HCT116 (cell line): Measurements from ENCODE around the gene C1S. TPM values are rescaled to one million over a fixed set of nuclear protein-coding genes. Genes with fewer than 3 reads are reported as not detected.

ENCODE experiments used
- ATAC-seq: fragments of 200-7000 bp; cut with Tn5 transposase; 2 replicates; pipeline ENCODE4 v1.9.1; 2020; ENCODE audit warnings: mild to moderate bottlenecking, moderate library complexity
- BruUV-seq: library from RNA; stranded (reverse); fragments of 400-500 nt; replicated peaks from 2 replicates; lab custom pipeline; 2021; lab: Mats Ljungman, UMichigan
- CTCF ChIA-PET: fragments of 300-600 bp; sonication (Branson Sonifier 250); formaldehyde crosslinking; loops from one replicate; lab custom pipeline; 2021; ENCODE audit warnings: antibody characterized with exemption; lab: Charles Lee
- POLR2A ChIA-PET: fragments of 300-600, 350-600 bp; sonication (Branson Sonifier 250); formaldehyde crosslinking; loops from one replicate; lab custom pipeline; 2021; ENCODE audit warnings: antibody characterized with exemption; lab: Charles Lee
- RAD21 ChIA-PET, 2 experiments: fragments of 300-600 bp; sonication (Branson Sonifier 250); formaldehyde crosslinking; loops; one replicate each; lab custom pipeline; 2023; ENCODE audit warnings: low total read pairs in 2 of 2; ENCODE audit not compliant: uncharacterized antibody in 2 of 2, unreplicated experiment in 2 of 2, low non-redundant PET in 1 of 2; lab: Charles Lee
- DNase-seq: peaks from one replicate; pipeline ENCODE4 v3.0.0-alpha.2; 2010; ENCODE audit warnings: low read depth, low spot score
- H2AFZ ChIP-seq: fragments of 200-600 bp; shearing (Covaris generic), sonication (generic); 2 replicates; pipeline ENCODE4 v1.6.1; 2017; ENCODE audit warnings: low read depth, mixed run types, mixed read lengths, antibody characterized with exemption, low read length; ENCODE audit not compliant: poor library complexity, severe bottlenecking
- H3K27ac ChIP-seq: 2 replicates; pipeline ENCODE4 v1.5.1; 2012; ENCODE audit warnings: low read depth, low read length
- H3K27me3 ChIP-seq: fragments of 200-600 bp; sonication (generic); 2 replicates; pipeline ENCODE4 v1.6.1; 2016; ENCODE audit warnings: mixed run types, low read length, mixed read lengths; ENCODE audit not compliant: insufficient read depth
- H3K36me3 ChIP-seq, 2 experiments: fragments of 200-500 bp in 1 of 2; fragments of 200-600 bp in 1 of 2; sonication (Bioruptor generic) in 1 of 2; sonication (generic) in 1 of 2; 2 replicates each; pipeline versions ENCODE4 v1.5.1 to v1.6.1; 2014 to 2016; ENCODE audit warnings: low read length in 2 of 2, inconsistent platforms in 1 of 2, mixed read lengths in 1 of 2, mixed run types in 1 of 2; ENCODE audit not compliant: insufficient read depth in 2 of 2, control insufficient read depth in 1 of 2
- H3K4me1 ChIP-seq, 2 experiments: fragments of 200-600 bp in 1 of 2; sonication (generic) in 1 of 2; 2 replicates each; pipeline versions ENCODE4 v1.5.1 to v1.6.1; 2012 to 2017; ENCODE audit warnings: low read length in 2 of 2, inconsistent platforms in 1 of 2, mild to moderate bottlenecking in 1 of 2, mixed read lengths in 1 of 2, mixed run types in 1 of 2, moderate library complexity in 1 of 2; ENCODE audit not compliant: insufficient read depth in 2 of 2, control insufficient read depth in 1 of 2
- H3K4me2 ChIP-seq: fragments of 200-600 bp; sonication (generic); 2 replicates; pipeline ENCODE4 v1.6.1; 2017; ENCODE audit warnings: mixed run types, low read length, mixed read lengths
- H3K4me3 ChIP-seq, 2 experiments: fragments of 200-600 bp in 1 of 2; sonication (generic) in 1 of 2; replicated peaks in 1 of 2; 2 replicates each; pipeline ENCODE4 v1.5.1; 2011 to 2016; ENCODE audit warnings: low read length in 2 of 2, control low read depth in 1 of 2, low read depth in 1 of 2, mild to moderate bottlenecking in 1 of 2, mixed read lengths in 1 of 2, mixed run types in 1 of 2
- H3K79me2 ChIP-seq: fragments of 200-600 bp; sonication (generic); 2 replicates; pipeline ENCODE4 v1.6.1; 2017; ENCODE audit warnings: mild to moderate bottlenecking, mixed run types, low read length, moderate library complexity, mixed read lengths; ENCODE audit not compliant: insufficient read depth
- H3K9ac ChIP-seq: fragments of 200-600 bp; sonication (generic); 2 replicates; pipeline ENCODE4 v1.6.1; 2016; ENCODE audit warnings: low read length, mixed read lengths
- H3K9me2 ChIP-seq: fragments of 200-600 bp; sonication (generic), shearing (Covaris generic); 2 replicates; pipeline ENCODE4 v1.6.1; 2017; ENCODE audit warnings: mixed run types, mild to moderate bottlenecking, moderate library complexity; ENCODE audit not compliant: insufficient read depth
- H3K9me3 ChIP-seq, 2 experiments: fragments of 200-500 bp in 1 of 2; fragments of 200-600 bp in 1 of 2; sonication (Bioruptor generic) in 1 of 2; sonication (generic) in 1 of 2; 2 replicates each; pipeline ENCODE4 v1.6.1; 2014 to 2017; ENCODE audit warnings: low read length in 2 of 2, mixed read lengths in 2 of 2, inconsistent platforms in 1 of 2, low read depth in 1 of 2, mild to moderate bottlenecking in 1 of 2, mixed run types in 1 of 2, moderate library complexity in 1 of 2; ENCODE audit not compliant: control insufficient read depth in 1 of 2, insufficient read depth in 1 of 2
- H4K20me1 ChIP-seq: fragments of 200-600 bp; sonication (generic), shearing (Covaris generic); 2 replicates; pipeline ENCODE4 v1.6.1; 2017; ENCODE audit warnings: mixed run types, mild to moderate bottlenecking, moderate library complexity; ENCODE audit not compliant: insufficient read depth
- ATF3 ChIP-seq: IDR thresholded peaks from 2 replicates; pipeline ENCODE4 v1.6.1; 2012
- CBX3 ChIP-seq: IDR thresholded peaks from 2 replicates; pipeline ENCODE4 v1.6.1; 2012; ENCODE audit warnings: low read depth
- CEBPB ChIP-seq: IDR thresholded peaks from 2 replicates; pipeline ENCODE4 v1.6.1; 2012; ENCODE audit warnings: low read depth
- ELF1 ChIP-seq: IDR thresholded peaks from 2 replicates; pipeline ENCODE4 v1.6.1; 2012; ENCODE audit warnings: low read depth, borderline replicate concordance
- EZH2phosphoT487 ChIP-seq: fragments of 200-600 bp; IDR thresholded peaks from 2 replicates; pipeline ENCODE4 v1.6.1; 2018; ENCODE audit warnings: antibody characterized with exemption, borderline replicate concordance
- FOSL1 ChIP-seq: IDR thresholded peaks from 2 replicates; pipeline ENCODE4 v1.6.1; 2012; ENCODE audit warnings: low read depth
- JUND ChIP-seq: IDR thresholded peaks from 2 replicates; pipeline ENCODE4 v1.6.1; 2012
- MAX ChIP-seq: IDR thresholded peaks from 2 replicates; pipeline ENCODE4 v1.6.1; 2012
- POLR2A ChIP-seq: IDR thresholded peaks from 2 replicates; pipeline ENCODE4 v1.7.0; 2011; ENCODE audit warnings: borderline replicate concordance; ENCODE audit not compliant: insufficient read depth, insufficient read length; ENCODE audit errors: extremely low read depth
- POLR2AphosphoS5 ChIP-seq: IDR thresholded peaks from 2 replicates; pipeline ENCODE4 v1.6.1; 2011; ENCODE audit warnings: mild to moderate bottlenecking, low read depth, low read length, moderate library complexity
- RAD21 ChIP-seq: IDR thresholded peaks from 2 replicates; pipeline ENCODE4 v1.6.1; 2012; ENCODE audit warnings: low read depth, mild to moderate bottlenecking
- REST ChIP-seq: IDR thresholded peaks from 2 replicates; pipeline ENCODE4 v1.6.1; 2012; ENCODE audit warnings: low read depth
- SIN3A ChIP-seq: IDR thresholded peaks from 2 replicates; pipeline ENCODE4 v1.6.1; 2012; ENCODE audit warnings: low read depth
- SP1 ChIP-seq: IDR thresholded peaks from 2 replicates; pipeline ENCODE4 v1.6.1; 2012; ENCODE audit warnings: low read depth
- SRF ChIP-seq: IDR thresholded peaks from 2 replicates; pipeline ENCODE4 v1.6.1; 2012; ENCODE audit warnings: low read depth
- TCF7L2 ChIP-seq: IDR thresholded peaks from 2 replicates; pipeline ENCODE4 v1.7.0; 2011; ENCODE audit warnings: borderline replicate concordance, inconsistent platforms; ENCODE audit not compliant: insufficient read depth, insufficient read length; ENCODE audit errors: extremely low read depth
- YY1 ChIP-seq: IDR thresholded peaks from 2 replicates; pipeline ENCODE4 v1.6.1; 2011; ENCODE audit warnings: low read length, low read depth, moderate library complexity, mild to moderate bottlenecking; ENCODE audit not compliant: insufficient replicate concordance; ENCODE audit errors: extremely low read depth
- ZBTB33 ChIP-seq: IDR thresholded peaks from 2 replicates; pipeline ENCODE4 v1.6.1; 2011; ENCODE audit warnings: mild to moderate bottlenecking, low read length, moderate library complexity; ENCODE audit not compliant: insufficient replicate concordance; ENCODE audit errors: extremely low read depth
- ZFX ChIP-seq: fragments of 450-650 bp; IDR thresholded peaks from 2 replicates; pipeline ENCODE4 v1.6.1; 2017
- ZNF274 ChIP-seq: fragments of 200-500 bp; sonication (Bioruptor generic); IDR thresholded peaks from 2 replicates; pipeline ENCODE4 v1.6.1; 2014; ENCODE audit warnings: mild to moderate bottlenecking, low read depth, low read length, inconsistent platforms
- intact Hi-C: fragments of 100-400 bp; cut with micrococcal nuclease; formaldehyde crosslinking; loops from 2 replicates; pipeline ENCODE4 v1.10.0; 2022
- total RNA-seq: library from RNA; stranded (reverse); gene quantifications from one replicate; pipeline ENCODE4 v1.2.1, GENCODE V29; 2021; ENCODE audit not compliant: unreplicated experiment

Gene C1S
- total RNA-seq, 1 experiment from 2014 or later = 2.4 TPM

- Histone ChIP-seq H2AFZ (peak within 1 kb of the TSS; percentile 12), H3K9me2 (no peaks in the 10 kb centered on the region), H3K4me1 (peaks cover 14 to 32% of the 10 kb centered on the region in 2 experiments), H3K9me3 (no peaks in the 10 kb centered on the region), H3K4me2 (peak within 1 kb of the TSS; percentile 93), H4K20me1 (no peaks in the 10 kb centered on the region), H3K9ac (peak within 1 kb of the TSS; percentile 88), H3K4me3 (peak within 1 kb of the TSS; percentile 89 to 96), H3K36me3 (peaks cover 4 to 9% of the 10 kb centered on the region in 2 experiments; a peak in 2 of 4 replicates), H3K79me2 (peaks cover 43% of the 10 kb centered on the region), H3K27me3 (no peaks in the 10 kb centered on the region), H3K27ac (peak within 1 kb of the TSS; percentile 93)
- ChIA-PET POLR2A (interaction anchor here (0.8 to 2.9 kb wide), 10 partner anchors 8 to 90 kb away, joined by 3 to 17 read pairs (median 4); partner anchors contain the start of genes C12orf57, C1RL and RNU7-1), CTCF (interaction anchor here (0.8 to 1.9 kb wide), 8 partner anchors 9 to 75 kb away, joined by 3 to 7 read pairs (median 3); no protein-coding TSS in a partner anchor), RAD21 (interaction anchor here in 1 of 2 experiments (0.6 kb wide), 1 partner anchor 679 kb away, joined by 3 read pairs; no protein-coding TSS in a partner anchor)
- DNase-seq = peak; percentile 90
- BruUV-seq = no TSS peak
- ATAC-seq = peak; percentile 92
- intact Hi-C loops = loop anchor here (2.0 kb wide), 3 partner anchors 24 to 90 kb away; partner anchors contain the start of genes C1RL, EMG1 and PHB2
- TF ChIP-seq EZH2phosphoT487 = no peak
- no peak for TF ChIP-seq ZFX
- TF ChIP-seq ELF1 = peak; percentile 49
- TF ChIP-seq CEBPB = no peak
- TF ChIP-seq MAX = no peak; the same call in none of the 2 replicates
- TF ChIP-seq POLR2AphosphoS5 = peak; percentile 73
- TF ChIP-seq FOSL1 = no peak
- peak; percentile 70 for TF ChIP-seq RAD21
- TF ChIP-seq SP1 = peak; percentile 85
- TF ChIP-seq POLR2A = no peak
- TF ChIP-seq ZBTB33 = no peak
- TF ChIP-seq YY1 = peak; percentile 18
- TF ChIP-seq JUND = no peak
- TF ChIP-seq ZNF274 = no peak
- TF ChIP-seq TCF7L2 = no peak
- TF ChIP-seq SRF = no peak
- TF ChIP-seq REST = no peak
- peak; percentile 75; the same call in 1 of the 2 replicates for TF ChIP-seq SIN3A
- TF ChIP-seq CBX3 = 0 out of 2 replicates have a peak, but pooled peaks have one; percentile 45
- no peak for TF ChIP-seq ATF3
Observed at GRCh38 chr12:7018350-7019042, 42.0 kb upstream of the C1S start, which contains the start of gene LPCAT3. TSS of gene LPCAT3 (minus strand) at chr12:7018476. CDS start at chr12:7018424, 52 bp downstream.
